Measurements from ENCODE around the gene KRABD2.
"Not testable (repeated sequence)": the region's sequence is repeated elsewhere in the genome, so short reads cannot be mapped to it uniquely, and the experiment has no call there.

KRABD2 gene

DNA sequence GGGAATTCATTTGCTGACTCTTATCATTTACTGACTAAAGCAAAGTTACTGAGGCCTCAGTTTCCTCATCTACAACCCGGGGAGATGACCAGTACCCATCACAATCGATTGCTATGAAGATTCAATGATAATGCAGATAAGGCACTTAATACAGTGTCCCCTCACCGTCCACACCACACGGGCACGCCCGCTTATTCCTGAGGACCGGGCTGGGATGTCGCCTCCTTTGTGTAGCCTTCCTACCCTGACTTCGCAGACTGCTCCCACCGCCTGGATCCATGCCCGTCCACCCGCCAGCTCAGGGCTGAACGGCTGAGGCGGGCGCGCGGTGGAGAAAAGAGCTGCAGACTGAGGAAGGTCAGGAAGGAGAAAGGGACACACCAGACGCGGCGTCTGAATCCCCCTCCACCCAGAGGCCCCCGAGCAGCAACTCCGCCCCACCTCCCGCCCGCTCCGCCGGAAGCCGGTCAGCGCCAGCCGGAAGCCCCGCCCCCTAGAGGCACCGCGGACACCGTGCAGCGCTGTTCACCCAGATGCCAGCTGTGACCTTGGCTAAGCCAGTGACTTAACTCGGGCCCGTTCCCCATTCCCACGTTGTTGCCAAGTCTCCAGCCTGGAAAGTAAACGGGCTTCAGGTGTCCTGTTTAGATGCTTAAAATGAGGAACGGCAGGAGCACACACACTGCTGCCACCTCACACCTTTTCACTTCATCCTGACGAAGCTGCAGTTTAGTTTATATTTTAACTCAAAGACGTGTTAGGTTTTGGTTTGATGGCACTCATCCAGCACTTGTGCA, at the start of gene KRABD2:
KRABD2 (minus strand) TSS at position 434 of the 797 bp plus-strand sequence.
- peak; percentile 75 to 80 for DNase-seq (ENCODE audit: low read depth in 2 of 2, low spot score in 1 of 2)

DNA sequence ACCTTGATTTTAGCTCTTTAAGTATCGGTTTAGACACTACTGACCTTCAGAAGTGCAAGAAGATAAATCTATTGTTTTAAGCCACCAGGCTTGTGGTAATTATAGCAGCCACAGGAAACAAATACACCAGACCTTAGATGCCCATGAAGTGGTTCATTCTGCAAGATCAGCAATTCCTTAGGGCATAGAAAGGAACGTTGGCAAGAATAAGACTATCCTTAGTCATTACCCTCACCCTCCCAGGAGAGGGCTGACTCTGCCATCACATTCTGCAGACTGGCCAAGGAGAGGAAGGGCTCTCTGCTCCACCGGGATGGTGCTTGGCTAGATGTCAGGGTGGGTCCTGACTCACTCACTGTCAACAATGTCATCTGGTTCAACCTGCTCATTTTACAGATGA, 45.1 kb upstream of the KRABD2 start:
- no peak for DNase-seq (ENCODE audit: low read depth in 2 of 2, low spot score in 1 of 2)

DNA sequence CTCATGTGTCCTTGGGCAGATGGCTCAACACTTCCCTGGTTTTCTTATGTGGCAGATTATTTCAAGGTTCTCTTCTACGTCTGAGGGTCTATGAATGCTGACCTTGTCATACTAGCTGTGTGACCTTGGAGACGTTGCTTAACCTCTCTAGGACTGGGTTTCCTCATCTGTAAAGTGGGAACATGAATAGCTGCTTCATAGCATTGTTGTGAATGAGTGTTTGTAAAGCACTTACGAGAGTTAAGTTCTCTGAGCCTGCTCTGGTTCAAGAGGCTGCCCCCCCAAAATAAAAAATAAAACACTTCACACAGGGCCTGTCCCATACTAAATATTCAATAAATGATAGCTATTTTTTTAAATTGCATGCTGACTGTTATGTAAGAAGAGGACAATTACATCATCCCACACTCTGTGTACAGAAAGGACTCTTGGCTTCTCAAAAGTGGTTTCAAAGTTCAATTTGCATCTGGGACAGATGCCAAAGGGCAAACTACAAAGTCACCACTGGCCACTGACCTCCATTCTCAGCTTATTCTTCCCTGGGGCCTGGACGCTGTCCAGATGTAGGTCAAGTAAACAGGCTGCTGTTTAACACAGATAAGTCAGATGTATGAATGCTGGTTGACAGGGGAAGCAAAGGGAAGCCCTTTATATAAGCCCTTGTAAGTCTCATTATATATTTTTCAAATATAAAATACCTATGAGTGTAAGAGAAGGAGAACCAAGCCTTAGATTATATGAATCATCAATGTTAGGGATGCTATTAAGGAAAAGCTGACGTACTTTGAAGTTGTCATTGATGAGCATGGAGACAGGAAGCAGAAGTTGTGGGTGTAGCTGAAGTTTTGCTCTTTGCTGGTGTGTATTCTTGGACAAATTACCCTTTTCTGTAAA, 43.8 kb upstream of the KRABD2 start:
- DNase-seq (ENCODE audit: low read depth in 2 of 2, low spot score in 1 of 2), result no peak

DNA sequence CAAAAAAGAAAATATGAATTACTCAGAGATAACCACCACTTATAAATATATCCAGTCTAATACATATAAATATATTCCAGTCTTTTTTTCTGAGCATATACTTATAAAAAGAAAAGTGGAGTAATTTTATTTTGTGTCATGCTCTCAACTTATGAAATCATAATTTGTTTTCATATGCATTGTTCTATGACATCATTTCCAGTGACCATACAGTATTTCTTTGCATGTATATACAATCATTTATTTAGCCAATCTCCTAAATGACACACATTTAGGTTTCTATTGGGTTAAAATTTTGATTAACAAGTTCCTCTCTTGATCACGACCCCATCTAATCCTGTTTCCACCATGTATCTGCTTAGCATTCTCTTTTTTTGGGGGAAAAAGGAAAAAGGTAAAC, 42.8 kb upstream of the KRABD2 start:
- DNase-seq (ENCODE audit: low read depth in 2 of 2, low spot score in 1 of 2), result no peak

DNA sequence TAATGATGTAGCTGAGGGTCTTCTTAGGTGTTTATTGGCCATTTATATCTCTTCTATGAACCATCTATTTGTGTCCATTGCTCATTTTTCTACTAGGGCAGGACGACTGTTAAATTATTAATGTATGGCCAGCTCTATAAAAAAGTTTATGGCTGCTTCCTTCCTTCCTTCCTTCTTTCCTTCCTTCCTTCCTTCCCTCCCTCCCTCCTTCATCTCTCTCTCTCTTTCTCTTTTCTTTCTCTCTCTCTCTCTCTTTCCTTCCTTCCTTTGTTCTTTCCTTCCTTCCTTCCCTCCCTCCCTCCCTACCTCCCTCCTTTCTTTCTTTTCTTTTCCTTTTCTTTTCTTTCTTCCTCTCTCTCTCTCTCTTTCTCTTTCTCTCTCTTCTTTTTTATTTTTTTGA, 42.0 kb upstream of the KRABD2 start:
- no peak for DNase-seq (ENCODE audit: low read depth in 2 of 2, low spot score in 1 of 2)

DNA sequence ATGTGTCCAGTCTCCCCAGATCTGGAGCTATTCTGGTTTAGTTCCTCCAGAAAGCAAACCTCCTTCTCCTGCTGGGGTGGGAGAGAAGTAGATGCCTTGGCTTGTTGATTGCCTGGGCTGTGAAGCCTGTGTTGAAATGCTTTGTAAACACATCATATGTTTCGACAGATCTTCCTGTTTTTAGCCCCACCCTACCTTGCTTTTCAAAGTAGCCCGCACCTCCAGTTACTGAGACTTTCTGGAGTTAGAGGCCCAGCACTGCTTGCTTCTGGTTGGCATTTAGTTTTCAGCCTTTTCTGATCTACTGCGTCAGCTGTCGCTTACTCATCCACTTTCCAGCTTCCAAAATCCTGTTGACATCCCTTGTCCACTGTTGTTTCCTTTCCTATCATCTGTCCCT, 41.3 kb upstream of the KRABD2 start:
- DNase-seq (ENCODE audit: low read depth in 2 of 2, low spot score in 1 of 2), result no peak

DNA sequence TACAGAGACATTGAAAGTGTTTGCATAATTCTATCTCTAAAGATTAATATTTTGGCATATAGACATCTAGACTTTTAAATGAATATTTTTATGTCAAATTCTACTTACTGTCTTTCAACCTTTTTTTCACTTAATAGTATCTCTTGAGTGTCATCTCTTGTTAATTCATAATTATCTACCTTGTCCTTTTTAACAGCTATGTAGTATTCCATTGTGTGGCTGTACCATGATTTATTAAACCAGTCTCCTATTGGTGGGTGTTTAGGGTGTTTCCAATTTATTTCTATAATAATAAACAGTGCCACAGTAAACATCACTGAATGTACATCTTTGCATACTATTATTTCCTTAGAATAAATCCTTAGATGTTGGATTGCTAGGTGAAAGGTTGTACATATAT, 37.4 kb upstream of the KRABD2 start:
- DNase-seq (ENCODE audit: low read depth in 2 of 2, low spot score in 1 of 2), result no peak

DNA sequence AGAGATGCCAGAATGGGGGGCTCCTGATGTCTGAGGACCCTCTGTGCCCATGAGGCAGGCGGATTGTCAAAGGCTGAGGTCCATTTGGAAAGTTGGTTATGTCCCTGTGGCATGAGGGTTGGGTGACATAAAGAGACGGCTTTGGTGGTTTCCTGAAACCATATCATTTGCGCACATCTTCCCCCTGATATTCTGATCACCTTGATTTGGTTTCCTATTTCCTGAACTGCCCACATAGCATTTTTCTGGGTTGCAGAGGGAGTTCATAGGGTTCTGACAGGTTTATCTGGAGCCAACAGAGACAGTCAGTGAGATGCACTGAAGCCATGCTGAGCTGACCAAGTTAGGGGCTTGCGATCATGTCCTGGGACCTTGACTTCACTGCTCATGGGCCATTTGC, 36.8 kb upstream of the KRABD2 start:
- no peak for DNase-seq (ENCODE audit: low read depth in 2 of 2, low spot score in 1 of 2)

DNA sequence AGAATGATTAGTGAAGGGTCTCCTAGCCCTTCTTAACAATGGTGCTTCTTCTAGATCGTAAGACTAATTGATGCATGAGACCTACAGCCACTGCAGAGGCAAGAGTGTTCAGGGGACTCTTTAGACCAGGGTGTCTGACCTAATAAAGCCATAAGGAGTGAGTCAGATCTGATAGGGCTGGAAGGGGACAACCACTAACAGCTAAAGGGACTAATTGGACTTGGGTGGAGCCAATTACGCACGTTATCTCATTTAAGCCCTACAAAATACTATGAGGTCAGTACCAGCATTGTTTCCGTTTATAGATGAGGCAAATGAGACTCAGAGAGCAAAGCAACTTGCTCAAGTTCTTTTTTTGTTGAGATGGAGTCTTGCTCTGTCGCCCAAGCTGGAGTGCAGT, 35.6 kb upstream of the KRABD2 start:
- no peak for DNase-seq (ENCODE audit: low read depth in 2 of 2, low spot score in 1 of 2)

DNA sequence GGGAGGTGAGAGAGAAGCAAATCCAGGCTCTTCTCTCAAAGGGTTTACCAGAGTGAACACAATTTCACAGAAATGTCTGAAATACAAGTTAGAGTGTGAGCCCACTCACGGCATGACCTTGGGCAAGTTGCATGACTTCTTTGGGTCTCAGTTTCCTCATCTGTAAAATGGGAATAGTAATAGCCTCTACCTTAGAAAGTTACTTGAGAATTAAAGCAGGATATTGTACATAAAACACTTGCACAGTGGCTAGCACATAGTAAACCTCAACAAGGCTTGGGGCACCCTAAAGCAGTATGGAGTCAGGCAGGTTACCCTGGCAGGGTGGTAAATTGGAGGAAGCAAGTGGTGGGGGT, 34.4 kb upstream of the KRABD2 start:
- no peak for DNase-seq (ENCODE audit: low read depth in 2 of 2, low spot score in 1 of 2)

DNA sequence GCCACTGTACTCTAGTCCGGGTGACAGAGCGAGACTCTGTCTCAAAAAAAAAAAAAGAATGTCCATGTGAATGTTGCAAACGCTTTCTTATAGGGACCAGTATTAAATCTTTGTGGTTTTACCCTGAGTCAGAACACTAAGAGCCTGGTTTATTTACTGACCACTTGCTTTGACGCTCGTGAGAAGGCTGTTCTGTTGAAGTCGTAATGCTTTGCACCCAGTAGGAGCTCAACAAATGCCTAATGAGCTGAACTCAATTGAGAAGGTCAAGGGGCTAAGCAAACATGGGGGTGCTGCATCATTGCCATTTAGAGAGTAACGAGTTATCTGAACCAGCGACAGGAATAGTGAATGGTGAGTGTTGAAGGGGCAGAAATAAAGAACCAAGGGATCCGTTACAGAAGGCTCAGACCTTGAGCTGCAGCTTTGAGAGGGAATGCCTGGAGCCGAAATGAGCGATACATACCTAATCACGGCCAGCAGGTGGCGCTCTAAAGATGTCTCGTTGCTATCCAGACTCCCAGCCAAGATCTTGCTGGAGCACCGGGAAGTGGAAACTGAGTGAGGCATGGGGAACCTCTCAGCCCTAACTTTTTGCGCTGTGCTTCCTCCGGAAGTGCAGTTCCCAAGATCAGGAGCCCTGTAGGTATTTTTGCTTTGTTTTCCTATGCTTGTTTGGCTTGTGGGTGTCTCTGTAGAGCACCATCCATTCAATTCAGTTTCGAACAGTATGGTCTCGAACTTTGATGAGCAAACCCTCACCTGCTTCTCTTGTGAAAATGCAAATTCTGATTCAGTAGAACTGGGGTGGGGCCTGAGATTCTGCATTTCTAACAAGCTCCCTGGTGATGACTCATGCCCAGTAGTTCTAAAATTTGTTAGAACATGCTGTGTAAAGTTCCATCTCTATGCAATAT, 33.7 kb upstream of the KRABD2 start:
- peak; percentile 66 to 72 for DNase-seq (ENCODE audit: low read depth in 2 of 2, low spot score in 1 of 2)

DNA sequence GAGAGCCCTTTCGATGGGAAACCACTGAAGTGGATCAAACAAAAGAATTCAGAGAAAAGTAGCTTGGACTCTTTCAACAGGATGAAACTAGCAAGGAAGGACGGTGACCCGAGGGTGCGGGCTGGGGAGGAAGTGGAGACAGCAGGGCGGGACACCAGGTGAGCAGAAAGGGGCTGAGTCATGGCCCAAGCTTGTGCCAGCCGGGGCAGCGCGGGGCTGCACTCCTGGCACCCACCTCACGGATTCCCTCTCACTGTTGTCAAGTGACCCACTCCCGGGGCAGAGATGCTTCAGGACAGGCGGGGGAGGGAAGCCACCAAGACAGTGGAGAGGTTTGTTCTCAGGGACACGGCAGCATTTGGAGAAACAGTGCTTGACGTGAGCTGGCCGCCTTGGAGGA, 31.9 kb upstream of the KRABD2 start:
- DNase-seq (ENCODE audit: low read depth in 2 of 2, low spot score in 1 of 2), result no peak

DNA sequence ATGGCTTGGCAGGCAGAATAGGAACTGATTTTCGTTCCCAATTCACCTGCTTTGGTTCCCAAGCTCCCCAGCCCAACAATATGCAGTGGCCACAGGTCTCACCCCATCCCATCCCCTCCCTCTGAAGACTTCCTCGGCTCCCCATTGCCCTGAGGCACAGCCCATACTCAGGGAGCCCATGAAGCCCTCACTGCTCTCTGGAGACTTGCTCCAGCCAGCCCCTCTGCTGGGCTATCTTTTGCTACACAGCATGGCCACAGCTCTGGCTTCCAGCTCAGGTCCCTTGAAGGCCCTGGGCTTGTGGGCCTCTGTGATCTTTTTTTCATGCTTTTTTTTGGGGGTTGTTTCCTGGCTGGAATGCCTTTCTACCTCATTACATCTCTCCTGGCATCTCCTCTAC, 29.7 kb upstream of the KRABD2 start:
- DNase-seq (ENCODE audit: low read depth in 2 of 2, low spot score in 1 of 2), result no peak

DNA sequence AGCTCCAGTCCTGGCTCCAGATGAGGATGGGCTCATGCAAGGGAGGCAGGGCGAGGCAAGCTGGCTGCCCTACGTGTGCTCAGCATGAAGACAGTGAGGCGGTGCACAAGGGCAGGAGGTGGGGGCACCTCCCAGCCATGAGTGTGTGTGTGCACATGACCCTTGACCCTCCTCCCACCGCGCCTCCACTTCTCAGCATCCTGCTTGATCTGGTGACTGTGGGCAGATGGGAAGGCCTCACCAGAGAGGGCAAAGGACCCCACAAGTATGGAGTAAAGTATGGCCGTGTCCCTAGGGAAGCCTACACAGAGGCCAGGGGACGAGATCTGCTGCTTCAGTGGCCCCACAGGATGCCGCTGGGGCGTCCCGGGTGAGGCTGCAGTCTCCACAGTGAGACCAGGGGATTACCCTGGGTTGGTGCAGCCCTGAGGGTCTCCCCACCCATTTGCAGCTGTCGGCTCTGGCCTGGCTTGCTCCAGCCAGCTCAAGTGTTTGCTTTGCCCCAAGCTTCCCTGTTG, 29.1 kb upstream of the KRABD2 start:
- DNase-seq (ENCODE audit: low read depth in 2 of 2, low spot score in 1 of 2), result no peak

DNA sequence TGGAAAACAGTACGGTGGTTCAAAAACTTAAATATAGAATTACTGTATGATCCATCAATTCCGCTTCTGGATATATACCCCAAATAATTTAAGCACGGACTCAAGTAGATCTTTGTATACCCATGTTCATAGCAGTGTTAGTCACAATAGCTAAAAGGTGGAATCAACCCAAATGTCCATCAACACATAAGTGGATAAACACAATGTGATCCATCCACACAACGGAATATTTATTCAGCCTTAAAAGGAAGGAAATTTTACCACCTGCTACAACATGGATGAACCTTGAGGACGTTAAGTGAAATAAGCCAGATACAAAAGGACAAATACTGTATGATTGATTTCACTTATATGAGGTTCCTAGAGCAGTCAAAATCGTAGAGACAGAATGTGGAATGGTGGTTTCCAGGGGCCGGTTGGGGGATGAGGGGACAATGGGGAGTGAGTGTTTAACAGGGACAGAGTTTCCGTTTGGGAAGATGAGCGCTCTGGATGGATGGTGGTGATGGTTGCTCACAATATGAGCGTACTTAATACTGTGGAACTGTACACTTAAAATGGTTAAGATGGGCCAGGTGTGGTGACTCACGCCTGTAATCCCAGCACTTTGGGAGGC, 26.5 kb upstream of the KRABD2 start:
- DNase-seq (ENCODE audit: low read depth in 2 of 2, low spot score in 1 of 2), result no peak

DNA sequence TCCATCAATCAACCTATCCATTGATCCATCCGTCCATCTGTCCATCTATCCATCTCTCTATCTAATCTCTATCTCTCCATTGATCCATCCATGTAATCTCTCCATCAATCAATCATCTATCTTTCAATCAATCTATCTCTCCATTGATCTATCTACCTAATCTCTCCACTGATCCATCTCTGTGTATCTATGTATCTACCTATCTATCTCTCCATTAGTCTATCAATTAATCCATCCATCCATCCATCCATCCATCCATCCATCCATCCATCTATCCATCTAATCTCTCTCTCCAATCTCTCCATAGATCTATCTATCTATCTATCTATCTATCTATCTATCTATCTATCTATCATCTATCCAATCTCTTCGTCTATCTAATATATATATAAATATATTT, 24.6 kb upstream of the KRABD2 start:
- no peak for DNase-seq (ENCODE audit: low read depth in 2 of 2, low spot score in 1 of 2)

DNA sequence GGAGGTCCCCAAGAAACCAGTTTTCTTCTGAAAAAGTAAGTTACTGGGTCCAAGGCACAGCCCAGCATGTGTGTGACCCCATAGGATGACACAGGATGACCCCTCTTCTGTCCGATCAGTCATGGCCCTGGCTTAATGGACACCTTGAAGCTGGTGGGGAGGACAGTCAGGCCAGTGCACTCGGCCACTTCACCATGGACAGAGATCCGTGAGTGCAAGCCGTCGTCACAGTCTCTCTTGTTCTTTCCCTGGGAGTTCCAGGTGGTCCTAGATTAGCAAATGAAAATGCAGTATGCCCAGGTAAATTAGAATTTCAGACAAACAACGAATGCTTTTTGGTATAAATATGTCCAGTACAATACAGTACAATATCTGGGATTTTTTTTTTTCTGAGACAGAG, 22.5 kb upstream of the KRABD2 start:
- no peak for DNase-seq (ENCODE audit: low read depth in 2 of 2, low spot score in 1 of 2)

DNA sequence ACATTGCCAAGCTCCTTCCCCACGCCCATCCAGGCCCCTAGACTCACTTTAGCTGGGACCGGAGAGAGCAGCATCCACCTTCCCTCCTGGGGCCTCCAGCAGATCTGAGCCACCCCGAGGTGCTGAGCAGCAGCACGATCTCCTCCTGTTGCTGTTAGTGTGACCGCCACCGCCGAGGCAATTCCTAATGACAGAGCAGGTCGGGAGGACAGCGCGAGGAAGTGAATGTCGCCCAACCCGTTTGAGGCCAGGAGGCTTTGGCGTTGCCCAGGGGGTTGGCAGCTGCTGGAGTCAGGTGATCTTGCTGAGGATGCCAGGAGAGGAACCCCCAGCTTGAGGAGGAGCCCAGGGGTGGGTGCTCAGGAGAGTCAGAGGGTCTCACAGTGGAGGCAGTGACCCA, 21.1 kb upstream of the KRABD2 start, which contains the start of gene RNF222:
RNF222 (minus strand) TSS at position 192 of the 400 bp plus-strand sequence. CDS start 4,366 bp downstream, outside the sequence.
- DNase-seq (ENCODE audit: low read depth in 2 of 2, low spot score in 1 of 2), result no peak

DNA sequence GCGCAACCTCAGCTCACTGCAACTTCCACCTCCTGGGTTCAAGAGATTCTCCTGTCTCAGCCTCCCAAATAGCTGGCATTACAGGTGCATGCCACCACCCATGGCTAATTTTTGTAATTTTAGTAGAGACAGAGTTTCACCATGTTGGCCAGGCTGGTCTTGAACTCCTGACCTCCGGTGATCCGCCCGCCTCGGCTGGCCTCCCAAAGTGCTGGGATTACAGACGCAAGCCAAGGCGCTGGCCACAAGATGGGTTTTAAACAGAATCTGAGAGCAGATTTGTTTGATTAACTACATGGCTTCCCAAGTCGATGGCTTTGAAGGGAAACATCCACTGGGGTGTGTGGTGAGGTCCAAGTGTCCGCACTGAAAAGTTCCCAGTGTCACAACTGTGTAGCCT, 18.0 kb upstream of the KRABD2 start:
- not testable (repeated sequence) for DNase-seq (ENCODE audit: low read depth in 2 of 2, low spot score in 1 of 2)

DNA sequence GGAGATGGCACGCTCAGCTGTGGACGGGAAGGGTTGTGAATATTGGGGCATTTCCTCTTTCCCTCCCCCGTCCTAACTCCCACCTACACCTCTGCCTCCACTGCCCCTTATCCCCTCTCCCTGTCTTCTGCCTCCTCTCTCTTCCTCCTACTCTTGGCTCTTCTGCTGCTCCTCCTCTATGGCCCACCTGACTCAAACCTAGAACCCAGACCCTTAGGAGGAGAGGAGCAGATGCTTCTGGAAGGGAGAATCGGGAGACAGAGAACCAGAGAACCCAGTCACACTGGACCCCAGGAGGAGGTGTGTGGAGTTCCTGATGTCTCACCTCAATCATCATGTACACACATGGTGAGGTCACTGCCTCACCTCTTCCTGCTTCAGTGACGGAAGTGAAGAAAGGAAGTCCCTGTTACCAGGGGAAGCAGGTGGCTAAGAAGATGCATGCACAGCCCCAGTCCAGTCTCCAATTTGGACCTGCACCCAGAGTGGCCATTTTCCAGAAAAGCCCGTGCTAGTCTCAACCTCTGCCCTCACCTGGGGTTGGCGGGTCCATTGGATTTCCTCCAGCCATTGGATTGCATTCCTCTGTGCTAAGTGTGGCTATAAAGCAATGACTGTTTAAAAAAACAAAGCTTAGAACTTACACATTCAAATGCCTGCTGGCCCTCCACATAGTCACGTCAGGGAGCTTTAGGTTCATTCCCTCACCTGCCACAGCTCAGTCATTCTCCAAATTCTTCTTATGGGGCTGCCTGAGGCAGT, 17.1 kb upstream of the KRABD2 start:
- no peak for DNase-seq (ENCODE audit: low read depth in 2 of 2, low spot score in 1 of 2)

Data from stimulated activated CD8-positive, alpha-beta memory T cell treated with anti-CD3 and anti-CD28 coated beads, Interleukin-4, amount 100 ng/mL, for 1 hour (primary cell).